H1 (cell line): Measurements from ENCODE around the gene EXD3. TPM values are rescaled to one million over a fixed set of nuclear protein-coding genes. Genes with fewer than 3 reads are reported as not detected.
A peak's percentile ranks its signal among the peaks of the same experiment; 100 is the strongest.

Experiments
- CTCF ChIA-PET: fragments of 300-600 bp; sonication (Branson Sonifier 250); formaldehyde crosslinking; loops from one replicate; lab custom pipeline; 2021; ENCODE audit not compliant: partially characterized antibody; lab: Charles Lee
- POLR2A ChIA-PET: fragments of 300-600 bp; sonication (Branson Sonifier 250); formaldehyde crosslinking; loops from one replicate; lab custom pipeline; 2021; ENCODE audit warnings: inconsistent platforms; ENCODE audit not compliant: partially characterized antibody; lab: Charles Lee
- DNase-seq, 2 experiments: peaks; one replicate each; pipeline versions ENCODE4 v3.0.0 to v3.0.0-alpha.2; 2010 to 2022; ENCODE audit warnings: low spot score in 2 of 2, low read depth in 1 of 2, mixed read lengths in 1 of 2
- FAIRE-seq: peaks from 2 replicates; lab custom pipeline; 2011; peaks lifted over from hg19 to GRCh38; lab: Jason Lieb, UNC
- H2AFZ ChIP-seq: 2 replicates; pipeline ENCODE4 v1.8.1; 2012; ENCODE audit warnings: low read length, inconsistent platforms
- H2AK5ac ChIP-seq: 2 replicates; pipeline ENCODE4 v1.6.1; 2013; ENCODE audit warnings: low read depth, low read length
- H2BK120ac ChIP-seq: replicated peaks from 2 replicates; pipeline ENCODE3; 2013; ENCODE audit warnings: low read depth, low read length, inconsistent platforms
- H2BK12ac ChIP-seq: 2 replicates; pipeline ENCODE4 v1.6.1; 2013; ENCODE audit warnings: low read depth, low read length
- H2BK15ac ChIP-seq: 2 replicates; pipeline ENCODE4 v1.6.1; 2013; ENCODE audit warnings: low read length
- H2BK20ac ChIP-seq: 2 replicates; pipeline ENCODE4 v1.6.1; 2013; ENCODE audit warnings: low read length
- H2BK5ac ChIP-seq: 2 replicates; pipeline ENCODE4 v1.6.1; 2013; ENCODE audit warnings: low read depth, low read length
- H3K14ac ChIP-seq: 2 replicates; pipeline ENCODE4 v1.6.1; 2013; ENCODE audit warnings: inconsistent platforms; ENCODE audit not compliant: insufficient read length
- H3K18ac ChIP-seq: 2 replicates; pipeline ENCODE4 v1.6.1; 2013; ENCODE audit warnings: low read length; ENCODE audit errors: extremely low read depth
- H3K23ac ChIP-seq: 2 replicates; pipeline ENCODE4 v1.6.1; 2013; ENCODE audit warnings: inconsistent platforms; ENCODE audit not compliant: insufficient read length
- H3K23me2 ChIP-seq: 2 replicates; pipeline ENCODE4 v1.6.1; 2013; ENCODE audit warnings: low read depth, low read length
- H3K27ac ChIP-seq: 2 replicates; pipeline ENCODE4 v1.6.1; 2011; ENCODE audit warnings: low read depth, low read length, inconsistent platforms
- H3K27me3 ChIP-seq, 4 experiments: replicated peaks in 1 of 4; 1 replicate in 1 of 4; 2 replicates in 3 of 4; pipeline versions ENCODE4 v1.6.1 to v1.8.1; 2011 to 2013; ENCODE audit warnings: low read length in 3 of 4, mild to moderate bottlenecking in 3 of 4, inconsistent platforms in 2 of 4, mixed read lengths in 2 of 4, moderate library complexity in 1 of 4; ENCODE audit not compliant: control insufficient read depth in 3 of 4, insufficient read depth in 3 of 4; ENCODE audit errors: extremely low read depth in 1 of 4
- H3K36me3 ChIP-seq, 4 experiments: 2 replicates each; pipeline versions ENCODE4 v1.6.1 to v1.8.1; 2011 to 2013; ENCODE audit warnings: mild to moderate bottlenecking in 4 of 4, low read length in 3 of 4, moderate library complexity in 2 of 4, control low read depth in 1 of 4, inconsistent platforms in 1 of 4; ENCODE audit not compliant: insufficient read depth in 4 of 4, control insufficient read depth in 2 of 4
- H3K4ac ChIP-seq: replicated peaks from 2 replicates; pipeline ENCODE3; 2013; ENCODE audit warnings: low read length, low read depth, mixed read lengths, inconsistent platforms; ENCODE audit not compliant: insufficient read length
- H3K4me1 ChIP-seq, 4 experiments: replicated peaks in 1 of 4; 1 replicate in 1 of 4; 2 replicates in 3 of 4; pipeline versions ENCODE4 v1.6.1 to v1.8.1; 2011 to 2013; ENCODE audit warnings: low read length in 3 of 4, inconsistent platforms in 2 of 4, mixed read lengths in 1 of 4; ENCODE audit not compliant: insufficient read depth in 4 of 4, control insufficient read depth in 3 of 4
- H3K4me2 ChIP-seq, 2 experiments: 2 replicates each; pipeline versions ENCODE4 v1.6.1 to v1.8.1; 2011 to 2013; ENCODE audit warnings: low read depth in 2 of 2, low read length in 2 of 2, control low read depth in 1 of 2, inconsistent platforms in 1 of 2, mild to moderate bottlenecking in 1 of 2; ENCODE audit not compliant: insufficient read depth in 1 of 2
- H3K4me3 ChIP-seq, 4 experiments: fragments of 200-600, 300-600 bp in 1 of 4; sonication (generic), shearing (Covaris generic), sonication (Bioruptor Twin) in 1 of 4; 2 replicates each; pipeline versions ENCODE4 v1.5.1 to v1.8.1; 2011 to 2016; ENCODE audit warnings: low read length in 4 of 4, low read depth in 3 of 4, control low read depth in 2 of 4, inconsistent platforms in 2 of 4, mild to moderate bottlenecking in 2 of 4, mixed read lengths in 1 of 4, moderate library complexity in 1 of 4; ENCODE audit not compliant: insufficient read depth in 2 of 4; ENCODE audit errors: extremely low read depth in 1 of 4
- H3K56ac ChIP-seq: replicated peaks from 2 replicates; pipeline ENCODE3; 2013; ENCODE audit warnings: low read depth, mild to moderate bottlenecking, mixed read lengths, low read length, inconsistent platforms; ENCODE audit not compliant: insufficient read length
- H3K79me1 ChIP-seq: 2 replicates; pipeline ENCODE4 v1.6.1; 2013; ENCODE audit warnings: low read depth, low read length, control low read depth
- H3K79me2 ChIP-seq, 2 experiments: 2 replicates each; pipeline versions ENCODE4 v1.6.1 to v1.8.1; 2012 to 2013; ENCODE audit warnings: low read length in 2 of 2, mild to moderate bottlenecking in 2 of 2, inconsistent platforms in 1 of 2; ENCODE audit not compliant: insufficient read depth in 2 of 2, control insufficient read depth in 1 of 2
- H3K9ac ChIP-seq, 4 experiments: replicated peaks in 1 of 4; 1 replicate in 1 of 4; 2 replicates in 3 of 4; pipeline versions ENCODE4 v1.6.1 to v1.8.1; 2011 to 2013; ENCODE audit warnings: low read depth in 3 of 4, low read length in 3 of 4, control low read depth in 2 of 4, mild to moderate bottlenecking in 2 of 4, moderate library complexity in 2 of 4, inconsistent platforms in 1 of 4; ENCODE audit errors: extremely low read depth in 1 of 4
- H3K9me3 ChIP-seq, 2 experiments: 2 replicates each; pipeline versions ENCODE4 v1.6.1 to v1.8.1; 2012 to 2013; ENCODE audit warnings: mild to moderate bottlenecking in 2 of 2, moderate library complexity in 2 of 2, control low read depth in 1 of 2, inconsistent platforms in 1 of 2, low read depth in 1 of 2, low read length in 1 of 2, mixed read lengths in 1 of 2; ENCODE audit not compliant: insufficient read depth in 2 of 2
- H4K20me1 ChIP-seq, 2 experiments: replicated peaks in 1 of 2; 2 replicates each; pipeline versions ENCODE3 to v1.8.1; 2011 to 2013; ENCODE audit warnings: inconsistent platforms in 2 of 2, low read length in 2 of 2, mild to moderate bottlenecking in 1 of 2; ENCODE audit not compliant: insufficient read depth in 2 of 2, control insufficient read depth in 1 of 2
- H4K5ac ChIP-seq: 2 replicates; pipeline ENCODE4 v1.6.1; 2013; ENCODE audit warnings: low read length, low read depth, mixed read lengths, inconsistent platforms; ENCODE audit not compliant: insufficient read length
- H4K8ac ChIP-seq: 2 replicates; pipeline ENCODE4 v1.8.0; 2013; ENCODE audit warnings: mild to moderate bottlenecking, moderate library complexity, low read length, inconsistent platforms; ENCODE audit not compliant: insufficient read depth; ENCODE audit errors: extremely low read depth
- H4K91ac ChIP-seq: replicated peaks from 2 replicates; pipeline ENCODE3; 2013; ENCODE audit warnings: low read length, mixed read lengths, inconsistent platforms; ENCODE audit not compliant: insufficient read length
- BCL11A ChIP-seq, 2 experiments: IDR thresholded peaks; one replicate each; pipeline ENCODE4 v1.6.1; 2011; ENCODE audit warnings: low read depth in 2 of 2, low read length in 2 of 2, mild to moderate bottlenecking in 2 of 2
- BRCA1 ChIP-seq: IDR thresholded peaks from 2 replicates; pipeline ENCODE4 v1.6.1; 2012; ENCODE audit warnings: low read depth, low read length, improper control_type of control experiment
- CREB1 ChIP-seq: IDR thresholded peaks from 2 replicates; pipeline ENCODE4 v1.6.1; 2012; ENCODE audit warnings: inconsistent platforms
- GABPA ChIP-seq: IDR thresholded peaks from 2 replicates; pipeline ENCODE4 v1.6.1; 2011; ENCODE audit warnings: mild to moderate bottlenecking, low read length, moderate library complexity, borderline replicate concordance; ENCODE audit not compliant: insufficient read depth
- KDM4A ChIP-seq: IDR thresholded peaks from one replicate; pipeline ENCODE4 v1.7.1; 2012; ENCODE audit warnings: low read depth, mild to moderate bottlenecking, moderate library complexity, low read length, inconsistent platforms; ENCODE audit not compliant: severe bottlenecking
- KDM5A ChIP-seq: fragments of 200-600 bp; IDR thresholded peaks from 2 replicates; pipeline ENCODE4 v1.7.1; 2012; ENCODE audit warnings: mild to moderate bottlenecking, low read length, inconsistent platforms, mixed read lengths
- PHF8 ChIP-seq: fragments of 200-600 bp; sonication (generic); conservative IDR thresholded peaks from 2 replicates; pipeline ENCODE4 v1.7.1; 2012; ENCODE audit warnings: low read depth, mild to moderate bottlenecking, inconsistent platforms, low read length, moderate library complexity
- RBBP5 ChIP-seq: IDR thresholded peaks from 2 replicates; pipeline ENCODE4 v1.7.1; 2012; ENCODE audit warnings: low read depth, mild to moderate bottlenecking, inconsistent platforms, low read length, moderate library complexity, borderline replicate concordance
- SAP30 ChIP-seq: fragments of 300-600 bp; sonication (generic); IDR thresholded peaks from 2 replicates; pipeline ENCODE4 v1.7.1; 2012; ENCODE audit warnings: low read length, moderate library complexity, mild to moderate bottlenecking, inconsistent platforms; ENCODE audit not compliant: insufficient read depth, insufficient replicate concordance
- SIN3A ChIP-seq, 2 experiments: IDR thresholded peaks in 1 of 2; conservative IDR thresholded peaks in 1 of 2; 2 replicates each; pipeline ENCODE4 v1.6.1; 2011 to 2012; ENCODE audit warnings: low read length in 2 of 2, improper control_type of control experiment in 1 of 2, low read depth in 1 of 2, mild to moderate bottlenecking in 1 of 2
- TCF12 ChIP-seq: IDR thresholded peaks from 2 replicates; pipeline ENCODE4 v1.6.1; 2011; ENCODE audit warnings: low read depth, mild to moderate bottlenecking, low read length
- WGBS, 2 experiments: shearing (Covaris generic) in 1 of 2; methylation state at CpG; one replicate each; pipeline versions ENCODE4 v1.1.6 to v1.1.7; 2013 to 2015; ENCODE audit warnings: low lambda C conversion rate in 2 of 2, mixed read lengths in 2 of 2, inconsistent platforms in 1 of 2, low coverage in 1 of 2, missing lambda C conversion rate in 1 of 2; ENCODE audit not compliant: insufficient replicate concordance in 2 of 2, insufficient coverage in 1 of 2, insufficient read length in 1 of 2; ENCODE audit errors: extremely low coverage in 1 of 2, missing lambda C conversion rate in 1 of 2; 5-methylcytosine and 5-hydroxymethylcytosine counted together
- polyA plus RNA-seq, 7 experiments: library from polyadenylated mRNA; depleted of rRNA in 3 of 7; stranded (reverse) in 5 of 7; unstranded in 2 of 7; fragments of >200 nt in 5 of 7; fragments of 200-250 nt in 2 of 7; gene quantifications; 1 replicate in 5 of 7; 2 replicates in 1 of 7; 4 replicates in 1 of 7; pipeline versions ENCODE4 v1.2.1 to v1.2.3, GENCODE V29; 2011 to 2013; ENCODE audit warnings: missing spikeins in 2 of 7, mixed read lengths in 2 of 7
- total RNA-seq: library from RNA; stranded (reverse); fragmentation: NEBNext Ultra II Directional; extraction: Animal tissue kit (Norgen Biotek cat#: 25700); gene quantifications from 2 replicates; pipeline ENCODE4 v1.2.1, GENCODE V29; 2021
- TF ChIP-seq, protein P1 (sequence below): IDR thresholded peaks from 2 replicates; pipeline ENCODE4 v1.6.1; 2012; ENCODE audit warnings: inconsistent platforms

The EXD3 gene
- total and polyA plus RNA-seq, 2 of the 8 experiments (the other 6 are each of a cell fraction or from before 2014, with no cell fraction given): 7.2 to 9.4 TPM

DNA sequence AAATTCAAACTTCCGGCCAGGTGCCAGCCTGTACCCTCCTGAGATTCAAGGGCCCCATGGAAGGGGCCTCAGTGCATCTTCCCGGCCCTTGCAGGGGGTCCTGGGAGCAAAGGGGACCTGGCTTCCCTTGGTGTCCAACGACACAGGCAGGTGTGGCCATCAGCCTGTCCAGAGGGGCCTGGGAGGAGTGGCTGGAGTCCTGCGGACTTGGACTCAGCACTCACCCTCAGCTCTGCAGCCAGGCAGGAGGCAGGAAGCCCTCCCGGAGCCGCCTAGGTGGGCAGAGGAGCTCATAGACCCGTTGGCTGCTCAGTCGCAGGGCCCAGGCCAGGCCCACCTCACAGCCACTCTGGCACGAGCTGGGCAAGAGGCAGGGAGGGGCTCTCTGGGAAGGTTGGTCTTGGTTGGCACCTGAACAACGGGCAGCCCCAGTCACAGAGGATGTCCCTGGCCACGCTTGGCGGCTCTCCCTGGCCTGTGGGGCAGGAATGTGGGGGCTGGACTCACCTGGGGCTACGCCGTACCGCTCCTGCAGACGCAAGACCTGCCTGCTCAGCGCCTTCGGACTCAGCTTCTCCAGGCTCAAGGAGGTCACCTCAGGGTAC lies 67.1 kb downstream of the EXD3 start:
- no peak overlapping the region for H4K8ac ChIP-seq
- H3K9me3 ChIP-seq: peaks cover 34 to 69% of the 10 kb centered on the region in 2 experiments
- H3K27me3 ChIP-seq: no peaks in the 10 kb centered on the region
- H2BK20ac ChIP-seq: no peak overlapping the region
- POLR2A ChIA-PET: no interaction called here
- no peak overlapping the region for H3K4me2 ChIP-seq
- H3K79me1 ChIP-seq: no peaks in the 10 kb centered on the region
- CTCF ChIA-PET: no interaction called here
- no peaks in the 10 kb centered on the region for H3K4me1 ChIP-seq
- no peaks in the 10 kb centered on the region for H4K20me1 ChIP-seq
- no peak overlapping the region for H3K23ac ChIP-seq
- H3K23me2 ChIP-seq: peaks cover 5% of the 10 kb centered on the region; the same call in 1 of the 2 replicates
- H3K9ac ChIP-seq: no peak overlapping the region
- WGBS, 2 experiments: 80% methylated on average over 18 of the region's 18 CpGs; no CpG with 5 or more reads in 1 of the 2 experiments
- DNase-seq: no peak
- no peak overlapping the region for H2BK15ac ChIP-seq
- no peak overlapping the region for H2BK120ac ChIP-seq
- H3K36me3 ChIP-seq: no peaks in the 10 kb centered on the region
- no peak overlapping the region for H4K5ac ChIP-seq
- no peak overlapping the region for H2BK5ac ChIP-seq
- no peak overlapping the region for H3K18ac ChIP-seq
- no peak overlapping the region for H3K27ac ChIP-seq
- H2AK5ac ChIP-seq: peak overlapping the region; percentile 96; the same call in 1 of the 2 replicates
- no peaks in the 10 kb centered on the region for H3K79me2 ChIP-seq
- no peak overlapping the region for H4K91ac ChIP-seq
- no peak overlapping the region for H3K56ac ChIP-seq
- no peak overlapping the region for H2AFZ ChIP-seq
- no peak overlapping the region for H3K14ac ChIP-seq
- H2BK12ac ChIP-seq: no peak overlapping the region
- H3K4me3 ChIP-seq: no peak overlapping the region
- no peak overlapping the region for H3K4ac ChIP-seq
- no peak for FAIRE-seq
- TF ChIP-seq RBBP5: no peak
- TF ChIP-seq KDM4A: no peak
- no peak for TF ChIP-seq TCF12
- TF ChIP-seq KDM5A: no peak
- TF ChIP-seq BCL11A (IDR thresholded peaks at IDR 0.05; ENCODE audit: low read depth in 2 of 2, low read length in 2 of 2): no peak
- no peak for TF ChIP-seq GABPA
- TF ChIP-seq PHF8: no peak
- no peak for TF ChIP-seq CREB1
- TF ChIP-seq, protein P1, sequence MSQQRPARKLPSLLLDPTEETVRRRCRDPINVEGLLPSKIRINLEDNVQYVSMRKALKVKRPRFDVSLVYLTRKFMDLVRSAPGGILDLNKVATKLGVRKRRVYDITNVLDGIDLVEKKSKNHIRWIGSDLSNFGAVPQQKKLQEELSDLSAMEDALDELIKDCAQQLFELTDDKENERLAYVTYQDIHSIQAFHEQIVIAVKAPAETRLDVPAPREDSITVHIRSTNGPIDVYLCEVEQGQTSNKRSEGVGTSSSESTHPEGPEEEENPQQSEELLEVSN: no peak
- TF ChIP-seq SIN3A (conservative IDR thresholded peaks at IDR 0.05 in 1 of 2, IDR thresholded peaks at IDR 0.05 in 1 of 2; ENCODE audit: low read depth in 1 of 2, low read length in 2 of 2): no peak
- no peak for TF ChIP-seq BRCA1
- TF ChIP-seq SAP30: no peak
